PC-9 (cell line): ENCODE measurements around the gene FBXO34. TPM values are rescaled to one million over a fixed set of nuclear protein-coding genes. Genes with fewer than 3 reads are reported as not detected.

Source experiments
- BruUV-seq: library from RNA; stranded (reverse); fragments of 400-500 nt; replicated peaks from 2 replicates; lab custom pipeline; 2021; lab: Mats Ljungman, UMichigan
- CTCF ChIA-PET: fragments of 300-600 bp; sonication (Branson Sonifier 250); formaldehyde crosslinking; loops from one replicate; lab custom pipeline; 2022; ENCODE audit warnings: antibody characterized with exemption; lab: Charles Lee
- POLR2A ChIA-PET: fragments of 300-600 bp; sonication (Branson Sonifier 250); formaldehyde crosslinking; loops from one replicate; lab custom pipeline; 2022; ENCODE audit warnings: antibody characterized with exemption; ENCODE audit not compliant: unreplicated experiment; lab: Charles Lee
- DNase-seq, 2 experiments: peaks; one replicate each; pipeline versions ENCODE4 v3.0.0 to v3.0.0-alpha.2; 2015 to 2022; ENCODE audit warnings: mixed read lengths in 1 of 2
- H2AFZ ChIP-seq: fragments of 200-600 bp; sonication (generic); 2 replicates; pipeline ENCODE4 v1.8.1; 2017; ENCODE audit warnings: antibody characterized with exemption
- H3F3A ChIP-seq: fragments of 200-600 bp; sonication (generic); 2 replicates; pipeline ENCODE4 v1.8.1; 2017; ENCODE audit warnings: antibody characterized with exemption, mild to moderate bottlenecking, low read depth; ENCODE audit not compliant: insufficient read depth
- H3K27ac ChIP-seq: fragments of 200-600 bp; sonication (generic); 2 replicates; pipeline ENCODE4 v1.6.1; 2016; ENCODE audit warnings: mixed run types
- H3K27me3 ChIP-seq: fragments of 200-600 bp; sonication (generic); 2 replicates; pipeline ENCODE4 v1.6.1; 2016; ENCODE audit warnings: low read depth, mixed run types; ENCODE audit not compliant: insufficient read depth
- H3K36me3 ChIP-seq: fragments of 200-600 bp; sonication (generic); 2 replicates; pipeline ENCODE4 v1.6.1; 2016; ENCODE audit warnings: low read depth, mixed run types
- H3K4me1 ChIP-seq: fragments of 200-600 bp; sonication (generic); replicated peaks from 2 replicates; pipeline ENCODE4 v1.6.1; 2016; ENCODE audit warnings: mixed run types; ENCODE audit not compliant: insufficient read depth
- H3K4me2 ChIP-seq: fragments of 200-600 bp; sonication (generic); 2 replicates; pipeline ENCODE4 v1.6.1; 2017; ENCODE audit warnings: mixed run types
- H3K4me3 ChIP-seq: fragments of 200-600 bp; sonication (generic); 2 replicates; pipeline ENCODE4 v1.6.1; 2016; ENCODE audit warnings: mixed run types
- H3K79me2 ChIP-seq: fragments of 200-600 bp; sonication (generic); 2 replicates; pipeline ENCODE4 v1.6.1; 2017; ENCODE audit warnings: low read depth, mixed run types
- H3K9me2 ChIP-seq: fragments of 200-600 bp; sonication (generic); 2 replicates; pipeline ENCODE4 v1.8.1; 2017; ENCODE audit warnings: mild to moderate bottlenecking; ENCODE audit not compliant: insufficient read depth
- H3K9me3 ChIP-seq: fragments of 200-600 bp; sonication (generic); 2 replicates; pipeline ENCODE4 v1.8.1; 2016; ENCODE audit warnings: low read depth; ENCODE audit not compliant: insufficient read depth
- H4K20me1 ChIP-seq: fragments of 200-600 bp; sonication (generic); 2 replicates; pipeline ENCODE4 v1.8.1; 2017; ENCODE audit not compliant: insufficient read depth
- EZH2 ChIP-seq: fragments of 200-600 bp; sonication (generic); IDR thresholded peaks from 2 replicates; pipeline ENCODE4 v1.8.0; 2017; ENCODE audit warnings: antibody characterized with exemption, low read depth
- intact Hi-C: fragments of 100-400 bp; cut with micrococcal nuclease; formaldehyde crosslinking; loops from one replicate; pipeline ENCODE4 v1.10.0; 2022; ENCODE audit not compliant: unreplicated experiment
- total RNA-seq: library from RNA; stranded (reverse); gene quantifications from 2 replicates; pipeline ENCODE4 v1.2.3, GENCODE V29; 2021
- TF ChIP-seq, protein P1 (sequence below): fragments of 200-600 bp; sonication (generic); conservative IDR thresholded peaks from 2 replicates; pipeline ENCODE4 v1.6.1; 2017; ENCODE audit warnings: mixed run types, antibody characterized with exemption, mild to moderate bottlenecking, moderate library complexity

Gene FBXO34
- total RNA-seq, 1 experiment from 2014 or later, result 32.8 TPM

DNA sequence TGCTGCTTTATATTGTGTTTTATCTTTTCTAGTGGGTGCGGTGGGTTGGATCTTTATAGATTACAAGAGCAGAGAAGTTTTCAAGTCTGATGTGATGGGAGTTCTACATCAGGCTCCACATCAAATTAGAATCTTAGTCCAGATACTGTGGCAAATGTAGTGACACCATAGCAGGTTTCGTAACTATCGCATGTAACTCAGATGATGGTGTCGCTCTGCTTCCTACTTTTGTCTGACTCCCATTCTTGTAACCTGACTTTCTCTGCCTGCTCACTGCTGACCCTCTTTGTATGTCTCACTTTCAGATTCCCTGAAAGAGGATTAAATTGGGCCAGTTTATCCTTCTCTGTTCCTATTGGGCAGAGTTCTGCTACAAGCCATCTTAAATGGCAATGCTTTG, 22.8 kb upstream of the FBXO34 start:
- Histone ChIP-seq H3F3A (no peaks in the 10 kb centered on the region), H3K79me2 (no peaks in the 10 kb centered on the region), H3K4me1 (no peaks in the 10 kb centered on the region), H3K4me2 (no peak overlapping the region), H3K4me3 (no peak overlapping the region), H3K36me3 (no peaks in the 10 kb centered on the region), H4K20me1 (no peaks in the 10 kb centered on the region), H3K9me3 (no peaks in the 10 kb centered on the region), H3K27me3 (no peaks in the 10 kb centered on the region), H2AFZ (no peak overlapping the region), H3K9me2 (no peaks in the 10 kb centered on the region), H3K27ac (no peak overlapping the region)
- no peak for DNase-seq
- ChIA-PET POLR2A (no interaction called here), CTCF (no interaction called here)
- BruUV-seq, result no TSS peak
- intact Hi-C loops, result no loop called here
- TF ChIP-seq EZH2, result no peak
- TF ChIP-seq, protein P1, sequence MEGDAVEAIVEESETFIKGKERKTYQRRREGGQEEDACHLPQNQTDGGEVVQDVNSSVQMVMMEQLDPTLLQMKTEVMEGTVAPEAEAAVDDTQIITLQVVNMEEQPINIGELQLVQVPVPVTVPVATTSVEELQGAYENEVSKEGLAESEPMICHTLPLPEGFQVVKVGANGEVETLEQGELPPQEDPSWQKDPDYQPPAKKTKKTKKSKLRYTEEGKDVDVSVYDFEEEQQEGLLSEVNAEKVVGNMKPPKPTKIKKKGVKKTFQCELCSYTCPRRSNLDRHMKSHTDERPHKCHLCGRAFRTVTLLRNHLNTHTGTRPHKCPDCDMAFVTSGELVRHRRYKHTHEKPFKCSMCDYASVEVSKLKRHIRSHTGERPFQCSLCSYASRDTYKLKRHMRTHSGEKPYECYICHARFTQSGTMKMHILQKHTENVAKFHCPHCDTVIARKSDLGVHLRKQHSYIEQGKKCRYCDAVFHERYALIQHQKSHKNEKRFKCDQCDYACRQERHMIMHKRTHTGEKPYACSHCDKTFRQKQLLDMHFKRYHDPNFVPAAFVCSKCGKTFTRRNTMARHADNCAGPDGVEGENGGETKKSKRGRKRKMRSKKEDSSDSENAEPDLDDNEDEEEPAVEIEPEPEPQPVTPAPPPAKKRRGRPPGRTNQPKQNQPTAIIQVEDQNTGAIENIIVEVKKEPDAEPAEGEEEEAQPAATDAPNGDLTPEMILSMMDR, result no peak

DNA sequence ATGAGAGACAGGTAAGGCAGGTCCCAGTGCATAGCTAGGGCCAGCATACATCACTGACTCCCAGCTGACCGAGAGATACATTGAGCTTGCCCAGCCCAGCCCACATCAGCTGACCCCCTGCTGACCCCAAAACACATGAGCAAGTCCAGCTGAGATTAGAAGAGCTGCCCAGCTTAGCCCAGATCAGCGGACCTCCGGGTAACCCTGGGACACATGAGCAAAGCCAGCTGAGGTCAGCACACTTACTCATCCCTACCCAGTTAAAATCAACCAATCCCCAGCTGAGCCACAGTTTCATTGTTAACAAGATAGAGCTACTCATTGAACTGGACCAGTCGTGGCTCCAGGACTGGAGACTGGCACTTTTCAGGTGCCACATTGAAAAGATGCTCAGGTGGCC, 21.8 kb upstream of the FBXO34 start:
- no peaks in the 10 kb centered on the region for H3K9me2 ChIP-seq
- no peaks in the 10 kb centered on the region for H3K9me3 ChIP-seq
- intact Hi-C loops, result no loop called here
- no peaks in the 10 kb centered on the region for H3K27me3 ChIP-seq
- H3K4me3 ChIP-seq, result no peak overlapping the region
- no peaks in the 10 kb centered on the region for H3K4me1 ChIP-seq
- no peak for DNase-seq
- no peaks in the 10 kb centered on the region for H3F3A ChIP-seq
- POLR2A ChIA-PET, result no interaction called here
- H3K4me2 ChIP-seq, result no peak overlapping the region
- BruUV-seq, result no TSS peak
- no peaks in the 10 kb centered on the region for H4K20me1 ChIP-seq
- no peak overlapping the region for H3K27ac ChIP-seq
- H3K36me3 ChIP-seq, result no peaks in the 10 kb centered on the region
- CTCF ChIA-PET, result interaction anchor here (0.9 kb wide), 1 partner anchor 23 kb away, joined by 3 read pairs; no protein-coding TSS in a partner anchor
- TF ChIP-seq, protein P1, result no peak
- no peak for TF ChIP-seq EZH2
- H2AFZ ChIP-seq, result no peak overlapping the region
- H3K79me2 ChIP-seq, result no peaks in the 10 kb centered on the region

DNA sequence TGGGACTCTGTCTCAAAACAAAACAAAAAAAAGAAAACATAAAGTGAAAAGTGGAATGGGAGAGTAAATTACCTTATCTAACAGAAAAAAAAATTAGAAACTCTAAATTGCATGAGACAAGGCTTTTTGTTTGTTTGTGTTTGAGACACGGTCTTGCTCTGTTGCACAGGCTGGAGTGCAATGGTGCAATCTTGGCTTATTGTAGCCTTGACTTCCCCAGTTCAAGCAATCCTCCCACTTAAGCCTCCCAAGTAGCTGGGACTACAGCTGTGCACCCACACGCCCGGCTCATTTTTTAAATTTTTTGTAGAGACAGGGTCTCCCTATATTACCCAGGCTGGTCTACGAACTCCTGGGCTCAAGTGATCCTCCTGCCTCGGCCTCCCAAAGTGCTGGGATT, 17.9 kb upstream of the FBXO34 start:
- Histone ChIP-seq H3K27ac (no peak overlapping the region), H3K36me3 (no peaks in the 10 kb centered on the region), H3K9me3 (no peaks in the 10 kb centered on the region), H3K79me2 (no peaks in the 10 kb centered on the region), H3K4me3 (no peak overlapping the region), H3K9me2 (no peaks in the 10 kb centered on the region), H3K27me3 (no peaks in the 10 kb centered on the region), H3K4me1 (no peaks in the 10 kb centered on the region), H2AFZ (no peak overlapping the region), H3K4me2 (no peak overlapping the region), H3F3A (no peaks in the 10 kb centered on the region), H4K20me1 (no peaks in the 10 kb centered on the region)
- CTCF ChIA-PET, result no interaction called here
- BruUV-seq, result no TSS peak
- DNase-seq, result no peak
- no peak for TF ChIP-seq EZH2
- TF ChIP-seq, protein P1, result no peak
- intact Hi-C loops, result no loop called here
- POLR2A ChIA-PET, result no interaction called here
